Medulla oblongata (tissue), 1 donor: ENCODE data around the gene MAD1L1.
"Not testable (repeated sequence)": the region's sequence is repeated elsewhere in the genome, so short reads cannot be mapped to it uniquely, and the experiment has no call there.

Experiments used
- DNase-seq: peaks from one replicate; pipeline ENCODE4 v3.0.0-alpha.2; 2015; ENCODE audit errors: extremely low spot score

Gene MAD1L1

GRCh38 chr7:2004841-2005725, 227.7 kb downstream of the MAD1L1 start:
- no peak for DNase-seq

GRCh38 chr7:2003931-2004812, 228.6 kb downstream of the MAD1L1 start:
- no peak for DNase-seq

GRCh38 chr7:2003451-2003930, 229.3 kb downstream of the MAD1L1 start:
- DNase-seq: no peak

GRCh38 chr7:2002561-2003450, 229.9 kb downstream of the MAD1L1 start:
- DNase-seq: no peak

- no peak for DNase-seq
Observed at GRCh38 chr7:2001601-2002442, 230.9 kb downstream of the MAD1L1 start.

GRCh38 chr7:2000746-2001321, 231.9 kb downstream of the MAD1L1 start:
- DNase-seq: no peak

- DNase-seq: no peak
Observed at GRCh38 chr7:2000153-2000687, 232.5 kb downstream of the MAD1L1 start.

GRCh38 chr7:1999278-1999984, 233.3 kb downstream of the MAD1L1 start:
- DNase-seq: no peak

- DNase-seq: no peak
Observed at GRCh38 chr7:1998146-1998545, 234.6 kb downstream of the MAD1L1 start.

- no peak for DNase-seq
Observed at GRCh38 chr7:1997537-1998076, 235.1 kb downstream of the MAD1L1 start.

GRCh38 chr7:1996816-1997215, 235.9 kb downstream of the MAD1L1 start:
- no peak for DNase-seq

- not testable (repeated sequence) for DNase-seq
Observed at GRCh38 chr7:1995911-1996420, 236.8 kb downstream of the MAD1L1 start.

- no peak for DNase-seq
Observed at GRCh38 chr7:1995426-1995825, 237.3 kb downstream of the MAD1L1 start.

- DNase-seq: no peak
Observed at GRCh38 chr7:1994931-1995330, 237.8 kb downstream of the MAD1L1 start.

- no peak for DNase-seq
Observed at GRCh38 chr7:1993776-1994740, 238.7 kb downstream of the MAD1L1 start.

- no peak for DNase-seq
Observed at GRCh38 chr7:1993031-1993695, 239.6 kb downstream of the MAD1L1 start.

- DNase-seq: no peak
Observed at GRCh38 chr7:1992554-1992953, 240.2 kb downstream of the MAD1L1 start.
